ENCODE data around the gene PEX26.
"Not testable (repeated sequence)": the region's sequence is repeated elsewhere in the genome, so short reads cannot be mapped to it uniquely, and the experiment has no call there.

DNA sequence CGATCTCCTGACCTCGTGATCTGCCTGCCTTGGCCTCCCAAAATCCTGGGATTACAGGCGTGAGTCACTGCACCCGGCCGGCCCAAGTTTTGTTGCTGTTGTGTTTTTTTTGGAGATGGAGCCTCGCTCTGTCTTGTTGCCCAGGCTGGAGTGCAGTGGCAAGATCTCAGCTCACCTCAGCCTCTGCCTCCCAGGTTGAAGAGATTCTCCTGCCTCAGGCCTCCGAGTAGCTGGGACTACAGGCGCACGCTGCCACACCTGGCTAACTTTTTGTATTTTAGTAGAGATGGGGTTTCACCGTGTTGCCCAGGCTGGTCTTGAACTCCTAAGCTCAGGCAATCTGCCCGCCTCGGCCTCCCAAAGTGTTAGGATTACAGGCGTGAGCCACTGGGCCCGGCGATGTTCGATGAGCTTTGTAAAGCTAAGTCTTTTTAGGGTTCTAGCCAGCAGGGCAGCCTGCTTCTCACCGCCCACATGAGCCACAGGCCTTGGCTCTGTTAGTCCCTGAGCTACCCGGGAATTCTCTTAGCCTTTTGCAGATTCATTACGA is 45.8 kb downstream of the PEX26 start:
- TF ChIP-seq, protein P1, sequence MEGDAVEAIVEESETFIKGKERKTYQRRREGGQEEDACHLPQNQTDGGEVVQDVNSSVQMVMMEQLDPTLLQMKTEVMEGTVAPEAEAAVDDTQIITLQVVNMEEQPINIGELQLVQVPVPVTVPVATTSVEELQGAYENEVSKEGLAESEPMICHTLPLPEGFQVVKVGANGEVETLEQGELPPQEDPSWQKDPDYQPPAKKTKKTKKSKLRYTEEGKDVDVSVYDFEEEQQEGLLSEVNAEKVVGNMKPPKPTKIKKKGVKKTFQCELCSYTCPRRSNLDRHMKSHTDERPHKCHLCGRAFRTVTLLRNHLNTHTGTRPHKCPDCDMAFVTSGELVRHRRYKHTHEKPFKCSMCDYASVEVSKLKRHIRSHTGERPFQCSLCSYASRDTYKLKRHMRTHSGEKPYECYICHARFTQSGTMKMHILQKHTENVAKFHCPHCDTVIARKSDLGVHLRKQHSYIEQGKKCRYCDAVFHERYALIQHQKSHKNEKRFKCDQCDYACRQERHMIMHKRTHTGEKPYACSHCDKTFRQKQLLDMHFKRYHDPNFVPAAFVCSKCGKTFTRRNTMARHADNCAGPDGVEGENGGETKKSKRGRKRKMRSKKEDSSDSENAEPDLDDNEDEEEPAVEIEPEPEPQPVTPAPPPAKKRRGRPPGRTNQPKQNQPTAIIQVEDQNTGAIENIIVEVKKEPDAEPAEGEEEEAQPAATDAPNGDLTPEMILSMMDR (IDR thresholded peaks at IDR 0.05; ENCODE audit: borderline replicate concordance, extremely low read depth, low read length, poor library complexity, severe bottlenecking), result not testable (repeated sequence)
- TF ChIP-seq EZH2 (IDR thresholded peaks at IDR 0.05; ENCODE audit: borderline replicate concordance, low read depth, low read length, severe bottlenecking), result not testable (repeated sequence)

Data from DND-41 (cell line).